Measurements from ENCODE around the gene SLC12A1. TPM values are rescaled to one million over a fixed set of nuclear protein-coding genes. Genes with fewer than 3 reads are reported as not detected.

SLC12A1 gene
- total and polyA plus RNA-seq, 2 experiments from 2014 or later = 0.57 to 0.59 TPM

DNA sequence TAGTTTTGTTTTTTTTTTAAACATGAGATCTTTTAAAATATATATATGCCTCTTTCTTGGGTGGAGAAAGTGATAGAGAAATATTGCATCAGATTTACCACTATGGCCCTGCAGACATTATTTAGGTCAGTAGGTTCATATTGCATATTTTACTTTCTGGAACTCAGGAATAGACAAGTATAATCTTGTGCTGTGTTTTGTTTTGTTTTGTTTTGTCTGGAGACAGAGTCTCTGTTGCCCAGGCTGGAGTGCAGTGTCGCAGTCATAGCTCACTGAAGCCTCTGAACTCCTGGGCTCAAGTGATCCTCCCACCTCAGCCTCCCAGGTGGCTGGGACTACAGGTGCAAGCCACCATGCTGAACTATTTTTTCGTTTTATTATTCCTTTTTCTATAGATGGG is 103.6 kb downstream of the SLC12A1 start:
- ATAC-seq (no peak), DNase-seq (ENCODE audit: low spot score) (no peak)
- Histone ChIP-seq H3K4me1 (ENCODE audit: insufficient read depth) (peaks cover 28% of the 10 kb centered on the region), H4K20me1 (replicated peaks; ENCODE audit: insufficient read depth) (no peaks in the 10 kb centered on the region), H3K27ac (ENCODE audit: low read depth) (no peak overlapping the region), H3F3A (replicated peaks; ENCODE audit: low read depth) (no peaks in the 10 kb centered on the region), H2AFZ (no peak overlapping the region), H3K4me2 (no peak overlapping the region), H3K79me2 (replicated peaks; ENCODE audit: insufficient read depth) (no peaks in the 10 kb centered on the region), H3K4me3 (no peak overlapping the region), H3K9me2 (ENCODE audit: insufficient read depth) (no peaks in the 10 kb centered on the region), H3K36me3 (ENCODE audit: insufficient read depth) (no peaks in the 10 kb centered on the region), H3K27me3 (ENCODE audit: insufficient read depth) (no peaks in the 10 kb centered on the region)
- H3K27ac Mint-ChIP-seq = no peak overlapping the region
- H3K9me3 Mint-ChIP-seq = no peaks in the 10 kb centered on the region
- H3K4me1 Mint-ChIP-seq = peaks cover 45% of the 10 kb centered on the region
- TF ChIP-seq, protein P1, sequence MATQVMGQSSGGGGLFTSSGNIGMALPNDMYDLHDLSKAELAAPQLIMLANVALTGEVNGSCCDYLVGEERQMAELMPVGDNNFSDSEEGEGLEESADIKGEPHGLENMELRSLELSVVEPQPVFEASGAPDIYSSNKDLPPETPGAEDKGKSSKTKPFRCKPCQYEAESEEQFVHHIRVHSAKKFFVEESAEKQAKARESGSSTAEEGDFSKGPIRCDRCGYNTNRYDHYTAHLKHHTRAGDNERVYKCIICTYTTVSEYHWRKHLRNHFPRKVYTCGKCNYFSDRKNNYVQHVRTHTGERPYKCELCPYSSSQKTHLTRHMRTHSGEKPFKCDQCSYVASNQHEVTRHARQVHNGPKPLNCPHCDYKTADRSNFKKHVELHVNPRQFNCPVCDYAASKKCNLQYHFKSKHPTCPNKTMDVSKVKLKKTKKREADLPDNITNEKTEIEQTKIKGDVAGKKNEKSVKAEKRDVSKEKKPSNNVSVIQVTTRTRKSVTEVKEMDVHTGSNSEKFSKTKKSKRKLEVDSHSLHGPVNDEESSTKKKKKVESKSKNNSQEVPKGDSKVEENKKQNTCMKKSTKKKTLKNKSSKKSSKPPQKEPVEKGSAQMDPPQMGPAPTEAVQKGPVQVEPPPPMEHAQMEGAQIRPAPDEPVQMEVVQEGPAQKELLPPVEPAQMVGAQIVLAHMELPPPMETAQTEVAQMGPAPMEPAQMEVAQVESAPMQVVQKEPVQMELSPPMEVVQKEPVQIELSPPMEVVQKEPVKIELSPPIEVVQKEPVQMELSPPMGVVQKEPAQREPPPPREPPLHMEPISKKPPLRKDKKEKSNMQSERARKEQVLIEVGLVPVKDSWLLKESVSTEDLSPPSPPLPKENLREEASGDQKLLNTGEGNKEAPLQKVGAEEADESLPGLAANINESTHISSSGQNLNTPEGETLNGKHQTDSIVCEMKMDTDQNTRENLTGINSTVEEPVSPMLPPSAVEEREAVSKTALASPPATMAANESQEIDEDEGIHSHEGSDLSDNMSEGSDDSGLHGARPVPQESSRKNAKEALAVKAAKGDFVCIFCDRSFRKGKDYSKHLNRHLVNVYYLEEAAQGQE (IDR thresholded peaks at IDR 0.05; ENCODE audit: unreplicated experiment) = no peak
- TF ChIP-seq, protein P2, sequence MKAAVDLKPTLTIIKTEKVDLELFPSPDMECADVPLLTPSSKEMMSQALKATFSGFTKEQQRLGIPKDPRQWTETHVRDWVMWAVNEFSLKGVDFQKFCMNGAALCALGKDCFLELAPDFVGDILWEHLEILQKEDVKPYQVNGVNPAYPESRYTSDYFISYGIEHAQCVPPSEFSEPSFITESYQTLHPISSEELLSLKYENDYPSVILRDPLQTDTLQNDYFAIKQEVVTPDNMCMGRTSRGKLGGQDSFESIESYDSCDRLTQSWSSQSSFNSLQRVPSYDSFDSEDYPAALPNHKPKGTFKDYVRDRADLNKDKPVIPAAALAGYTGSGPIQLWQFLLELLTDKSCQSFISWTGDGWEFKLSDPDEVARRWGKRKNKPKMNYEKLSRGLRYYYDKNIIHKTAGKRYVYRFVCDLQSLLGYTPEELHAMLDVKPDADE (IDR thresholded peaks at IDR 0.05) = no peak
- TF ChIP-seq STAT1 (IDR thresholded peaks at IDR 0.05; ENCODE audit: unreplicated experiment) (no peak), JUNB (IDR thresholded peaks at IDR 0.05; ENCODE audit: unreplicated experiment) (no peak), EZH2 (IDR thresholded peaks at IDR 0.05; ENCODE audit: low read depth, unreplicated experiment) (no peak), CREB1 (CRISPR knock-in tag; IDR thresholded peaks at IDR 0.05; ENCODE audit: low read depth) (no peak), ZNF331 (CRISPR knock-in tag; IDR thresholded peaks at IDR 0.05; ENCODE audit: low read depth) (no peak), POLR2AphosphoS5 (IDR thresholded peaks at IDR 0.05; ENCODE audit: low read depth) (no peak), NANOG (IDR thresholded peaks at IDR 0.05; ENCODE audit: borderline replicate concordance) (no peak)
- TF ChIP-seq, protein P3, sequence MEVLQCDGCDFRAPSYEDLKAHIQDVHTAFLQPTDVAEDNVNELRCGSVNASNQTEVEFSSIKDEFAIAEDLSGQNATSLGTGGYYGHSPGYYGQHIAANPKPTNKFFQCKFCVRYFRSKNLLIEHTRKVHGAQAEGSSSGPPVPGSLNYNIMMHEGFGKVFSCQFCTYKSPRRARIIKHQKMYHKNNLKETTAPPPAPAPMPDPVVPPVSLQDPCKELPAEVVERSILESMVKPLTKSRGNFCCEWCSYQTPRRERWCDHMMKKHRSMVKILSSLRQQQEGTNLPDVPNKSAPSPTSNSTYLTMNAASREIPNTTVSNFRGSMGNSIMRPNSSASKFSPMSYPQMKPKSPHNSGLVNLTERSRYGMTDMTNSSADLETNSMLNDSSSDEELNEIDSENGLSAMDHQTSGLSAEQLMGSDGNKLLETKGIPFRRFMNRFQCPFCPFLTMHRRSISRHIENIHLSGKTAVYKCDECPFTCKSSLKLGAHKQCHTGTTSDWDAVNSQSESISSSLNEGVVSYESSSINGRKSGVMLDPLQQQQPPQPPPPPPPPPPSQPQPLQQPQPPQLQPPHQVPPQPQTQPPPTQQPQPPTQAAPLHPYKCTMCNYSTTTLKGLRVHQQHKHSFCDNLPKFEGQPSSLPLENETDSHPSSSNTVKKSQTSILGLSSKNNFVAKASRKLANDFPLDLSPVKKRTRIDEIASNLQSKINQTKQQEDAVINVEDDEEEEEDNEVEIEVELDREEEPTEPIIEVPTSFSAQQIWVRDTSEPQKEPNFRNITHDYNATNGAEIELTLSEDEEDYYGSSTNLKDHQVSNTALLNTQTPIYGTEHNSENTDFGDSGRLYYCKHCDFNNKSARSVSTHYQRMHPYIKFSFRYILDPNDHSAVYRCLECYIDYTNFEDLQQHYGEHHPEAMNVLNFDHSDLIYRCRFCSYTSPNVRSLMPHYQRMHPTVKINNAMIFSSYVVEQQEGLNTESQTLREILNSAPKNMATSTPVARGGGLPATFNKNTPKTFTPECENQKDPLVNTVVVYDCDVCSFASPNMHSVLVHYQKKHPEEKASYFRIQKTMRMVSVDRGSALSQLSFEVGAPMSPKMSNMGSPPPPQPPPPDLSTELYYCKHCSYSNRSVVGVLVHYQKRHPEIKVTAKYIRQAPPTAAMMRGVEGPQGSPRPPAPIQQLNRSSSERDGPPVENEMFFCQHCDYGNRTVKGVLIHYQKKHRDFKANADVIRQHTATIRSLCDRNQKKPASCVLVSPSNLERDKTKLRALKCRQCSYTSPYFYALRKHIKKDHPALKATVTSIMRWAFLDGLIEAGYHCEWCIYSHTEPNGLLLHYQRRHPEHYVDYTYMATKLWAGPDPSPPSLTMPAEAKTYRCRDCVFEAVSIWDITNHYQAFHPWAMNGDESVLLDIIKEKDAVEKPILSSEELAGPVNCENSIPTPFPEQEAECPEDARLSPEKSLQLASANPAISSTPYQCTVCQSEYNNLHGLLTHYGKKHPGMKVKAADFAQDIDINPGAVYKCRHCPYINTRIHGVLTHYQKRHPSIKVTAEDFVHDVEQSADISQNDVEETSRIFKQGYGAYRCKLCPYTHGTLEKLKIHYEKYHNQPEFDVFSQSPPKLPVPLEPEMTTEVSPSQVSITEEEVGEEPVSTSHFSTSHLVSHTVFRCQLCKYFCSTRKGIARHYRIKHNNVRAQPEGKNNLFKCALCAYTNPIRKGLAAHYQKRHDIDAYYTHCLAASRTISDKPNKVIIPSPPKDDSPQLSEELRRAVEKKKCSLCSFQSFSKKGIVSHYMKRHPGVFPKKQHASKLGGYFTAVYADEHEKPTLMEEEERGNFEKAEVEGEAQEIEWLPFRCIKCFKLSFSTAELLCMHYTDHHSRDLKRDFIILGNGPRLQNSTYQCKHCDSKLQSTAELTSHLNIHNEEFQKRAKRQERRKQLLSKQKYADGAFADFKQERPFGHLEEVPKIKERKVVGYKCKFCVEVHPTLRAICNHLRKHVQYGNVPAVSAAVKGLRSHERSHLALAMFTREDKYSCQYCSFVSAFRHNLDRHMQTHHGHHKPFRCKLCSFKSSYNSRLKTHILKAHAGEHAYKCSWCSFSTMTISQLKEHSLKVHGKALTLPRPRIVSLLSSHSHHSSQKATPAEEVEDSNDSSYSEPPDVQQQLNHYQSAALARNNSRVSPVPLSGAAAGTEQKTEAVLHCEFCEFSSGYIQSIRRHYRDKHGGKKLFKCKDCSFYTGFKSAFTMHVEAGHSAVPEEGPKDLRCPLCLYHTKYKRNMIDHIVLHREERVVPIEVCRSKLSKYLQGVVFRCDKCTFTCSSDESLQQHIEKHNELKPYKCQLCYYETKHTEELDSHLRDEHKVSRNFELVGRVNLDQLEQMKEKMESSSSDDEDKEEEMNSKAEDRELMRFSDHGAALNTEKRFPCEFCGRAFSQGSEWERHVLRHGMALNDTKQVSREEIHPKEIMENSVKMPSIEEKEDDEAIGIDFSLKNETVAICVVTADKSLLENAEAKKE (CRISPR knock-in tag; IDR thresholded peaks at IDR 0.05) = no peak
- TF ChIP-seq, protein P4, sequence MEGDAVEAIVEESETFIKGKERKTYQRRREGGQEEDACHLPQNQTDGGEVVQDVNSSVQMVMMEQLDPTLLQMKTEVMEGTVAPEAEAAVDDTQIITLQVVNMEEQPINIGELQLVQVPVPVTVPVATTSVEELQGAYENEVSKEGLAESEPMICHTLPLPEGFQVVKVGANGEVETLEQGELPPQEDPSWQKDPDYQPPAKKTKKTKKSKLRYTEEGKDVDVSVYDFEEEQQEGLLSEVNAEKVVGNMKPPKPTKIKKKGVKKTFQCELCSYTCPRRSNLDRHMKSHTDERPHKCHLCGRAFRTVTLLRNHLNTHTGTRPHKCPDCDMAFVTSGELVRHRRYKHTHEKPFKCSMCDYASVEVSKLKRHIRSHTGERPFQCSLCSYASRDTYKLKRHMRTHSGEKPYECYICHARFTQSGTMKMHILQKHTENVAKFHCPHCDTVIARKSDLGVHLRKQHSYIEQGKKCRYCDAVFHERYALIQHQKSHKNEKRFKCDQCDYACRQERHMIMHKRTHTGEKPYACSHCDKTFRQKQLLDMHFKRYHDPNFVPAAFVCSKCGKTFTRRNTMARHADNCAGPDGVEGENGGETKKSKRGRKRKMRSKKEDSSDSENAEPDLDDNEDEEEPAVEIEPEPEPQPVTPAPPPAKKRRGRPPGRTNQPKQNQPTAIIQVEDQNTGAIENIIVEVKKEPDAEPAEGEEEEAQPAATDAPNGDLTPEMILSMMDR (conservative IDR thresholded peaks at IDR 0.05; ENCODE audit: low read depth in 2 of 2) = no peak
- no peak overlapping the region for H3K4me3 Mint-ChIP-seq
- H3K36me3 Mint-ChIP-seq (ENCODE audit: low read depth) = no peaks in the 10 kb centered on the region; the same call in 2 of the 3 replicates
- peaks cover 4% of the 10 kb centered on the region for H3K27me3 Mint-ChIP-seq (ENCODE audit: insufficient read depth, low read depth, poor library complexity)

All from GM23338 (cell line).